Peyer's patch (tissue), 4 donors: Measurements from ENCODE around the gene MCCC1. TPM values are rescaled to one million over a fixed set of nuclear protein-coding genes. Genes with fewer than 3 reads are reported as not detected.
"Not testable (repeated sequence)": the region's sequence is repeated elsewhere in the genome, so short reads cannot be mapped to it uniquely, and the experiment has no call there.

Source experiments
- DNase-seq, 3 donors: peaks; one replicate each; pipeline ENCODE4 v3.0.0-alpha.2; 2017 to 2019
- H3K27ac ChIP-seq, 4 donors: fragments of 200-600 bp; sonication (generic); one replicate each; pipeline ENCODE4 v1.5.1; 2016 to 2019
- H3K27me3 ChIP-seq, 2 donors: fragments of 200-600 bp; sonication (generic); one replicate each; pipeline ENCODE4 v1.5.1; 2019
- H3K36me3 ChIP-seq, 3 donors: fragments of 200-600 bp; sonication (generic); one replicate each; pipeline ENCODE4 v1.5.1; 2016 to 2019
- H3K4me1 ChIP-seq, 4 donors: fragments of 200-600 bp; sonication (generic); one replicate each; pipeline ENCODE4 v1.5.1; 2016 to 2019
- H3K4me3 ChIP-seq, 4 donors: fragments of 200-600 bp; sonication (generic); 1 replicate in 3 of 4; 2 replicates in 1 of 4; pipeline ENCODE4 v1.5.1; 2016 to 2019; ENCODE audit warnings: mild to moderate bottlenecking in 1 of 4
- H3K9me3 ChIP-seq, 4 donors: fragments of 200-600 bp; sonication (generic); one replicate each; pipeline ENCODE4 v1.5.1; 2016 to 2019; ENCODE audit warnings: mild to moderate bottlenecking in 1 of 4
- CTCF ChIP-seq, 6 experiments: fragments of 450-650 bp in 4 of 6; fragments of 200-600 bp in 2 of 6; sonication (generic) in 1 of 6; IDR thresholded peaks; one replicate each; pipeline ENCODE4 v1.5.1; 2017 to 2019; ENCODE audit warnings: antibody characterized with exemption in 6 of 6, mild to moderate bottlenecking in 3 of 6, moderate library complexity in 1 of 6
- POLR2A ChIP-seq, 2 donors: fragments of 450-650 bp; IDR thresholded peaks; one replicate each; pipeline ENCODE4 v1.5.1; 2017; ENCODE audit warnings: antibody characterized with exemption in 2 of 2, mild to moderate bottlenecking in 2 of 2, moderate library complexity in 2 of 2
- total RNA-seq, 4 donors: library from RNA; depleted of rRNA; stranded (reverse); fragments of >200 nt; gene quantifications; one replicate each; pipeline ENCODE4 v1.1.0, GENCODE V29; 2016

The MCCC1 gene
- total RNA-seq, 4 donors from 2014 or later = 20.3 to 57.8 (median 21.9) TPM

- no peaks in the 10 kb centered on the region for H3K9me3 ChIP-seq
- no peak for DNase-seq
- TF ChIP-seq POLR2A (IDR thresholded peaks at IDR 0.05) (no peak), CTCF (IDR thresholded peaks at IDR 0.05) (peak; percentile 62 to 92 (median 88))
- no peak overlapping the region for H3K4me3 ChIP-seq
- H3K27me3 ChIP-seq = no peaks in the 10 kb centered on the region
- H3K4me1 ChIP-seq = no peaks in the 10 kb centered on the region
- no peaks in the 10 kb centered on the region for H3K36me3 ChIP-seq
- no peak overlapping the region for H3K27ac ChIP-seq
These were observed 23.1 kb upstream of the MCCC1 start for GRCh38 chr3:183122257-183122932.

DNA sequence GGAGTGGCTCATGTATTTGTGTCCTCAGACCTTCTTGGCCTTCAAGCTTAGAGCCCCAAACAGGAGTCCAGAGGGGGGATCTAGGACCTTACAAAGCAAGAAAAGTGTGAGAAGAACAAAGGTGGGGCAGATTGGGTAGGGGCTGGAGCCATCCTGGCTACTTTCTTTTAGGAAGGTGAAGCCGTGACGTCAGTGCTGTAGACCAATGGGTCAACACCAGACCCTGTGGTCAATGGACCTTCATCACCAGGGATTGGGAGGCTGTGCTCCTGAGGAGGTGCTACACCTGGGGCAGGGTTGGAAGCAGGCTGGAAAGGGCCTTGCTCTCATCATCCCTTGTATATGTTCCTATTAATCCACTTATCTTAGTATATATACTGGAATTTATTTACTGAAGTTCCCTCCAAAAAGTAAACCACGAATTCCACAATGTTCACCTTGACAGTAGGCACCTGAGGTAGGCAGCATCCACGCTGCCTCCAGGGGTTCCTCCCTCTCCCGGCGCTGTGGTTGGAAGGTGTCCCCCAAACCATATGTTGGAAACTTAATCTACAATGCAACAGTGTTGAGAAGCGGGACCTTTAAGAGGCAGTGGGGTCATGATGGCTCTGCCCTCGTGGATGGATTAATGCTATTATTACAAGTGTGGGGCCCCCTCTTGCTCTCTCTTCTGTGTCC, 21.4 kb upstream of the MCCC1 start:
- TF ChIP-seq CTCF (IDR thresholded peaks at IDR 0.05) (no peak), POLR2A (IDR thresholded peaks at IDR 0.05) (no peak)
- Histone ChIP-seq H3K36me3 (no peaks in the 10 kb centered on the region), H3K4me1 (peaks cover 0 to 4% (median 2%) of the 10 kb centered on the region in 4 donors), H3K9me3 (no peaks in the 10 kb centered on the region), H3K4me3 (no peak overlapping the region), H3K27ac (no peak overlapping the region), H3K27me3 (no peaks in the 10 kb centered on the region)
- no peak for DNase-seq

GRCh38 chr3:183117056-183117455, 17.8 kb upstream of the MCCC1 start:
- Histone ChIP-seq H3K36me3 (no peaks in the 10 kb centered on the region), H3K9me3 (no peaks in the 10 kb centered on the region), H3K4me1 (peaks cover 0 to 4% (median 2%) of the 10 kb centered on the region in 4 donors), H3K27ac (no peak overlapping the region), H3K4me3 (no peak overlapping the region), H3K27me3 (no peaks in the 10 kb centered on the region)
- TF ChIP-seq CTCF (IDR thresholded peaks at IDR 0.05) (no peak), POLR2A (IDR thresholded peaks at IDR 0.05) (no peak)
- DNase-seq = no peak

GRCh38 chr3:183116025-183116614, 16.8 kb upstream of the MCCC1 start:
- Histone ChIP-seq H3K4me1 (peaks cover 0 to 4% (median 2%) of the 10 kb centered on the region in 4 donors), H3K36me3 (no peaks in the 10 kb centered on the region), H3K4me3 (peak overlapping the region in 3 of 4 donors; percentile 24 to 42 (median 28)), H3K27ac (no peak overlapping the region), H3K9me3 (no peaks in the 10 kb centered on the region), H3K27me3 (no peaks in the 10 kb centered on the region)
- no peak for TF ChIP-seq POLR2A (IDR thresholded peaks at IDR 0.05)
- no peak for TF ChIP-seq CTCF (IDR thresholded peaks at IDR 0.05)
- DNase-seq = peak; percentile 69 to 89 (median 79)

DNA sequence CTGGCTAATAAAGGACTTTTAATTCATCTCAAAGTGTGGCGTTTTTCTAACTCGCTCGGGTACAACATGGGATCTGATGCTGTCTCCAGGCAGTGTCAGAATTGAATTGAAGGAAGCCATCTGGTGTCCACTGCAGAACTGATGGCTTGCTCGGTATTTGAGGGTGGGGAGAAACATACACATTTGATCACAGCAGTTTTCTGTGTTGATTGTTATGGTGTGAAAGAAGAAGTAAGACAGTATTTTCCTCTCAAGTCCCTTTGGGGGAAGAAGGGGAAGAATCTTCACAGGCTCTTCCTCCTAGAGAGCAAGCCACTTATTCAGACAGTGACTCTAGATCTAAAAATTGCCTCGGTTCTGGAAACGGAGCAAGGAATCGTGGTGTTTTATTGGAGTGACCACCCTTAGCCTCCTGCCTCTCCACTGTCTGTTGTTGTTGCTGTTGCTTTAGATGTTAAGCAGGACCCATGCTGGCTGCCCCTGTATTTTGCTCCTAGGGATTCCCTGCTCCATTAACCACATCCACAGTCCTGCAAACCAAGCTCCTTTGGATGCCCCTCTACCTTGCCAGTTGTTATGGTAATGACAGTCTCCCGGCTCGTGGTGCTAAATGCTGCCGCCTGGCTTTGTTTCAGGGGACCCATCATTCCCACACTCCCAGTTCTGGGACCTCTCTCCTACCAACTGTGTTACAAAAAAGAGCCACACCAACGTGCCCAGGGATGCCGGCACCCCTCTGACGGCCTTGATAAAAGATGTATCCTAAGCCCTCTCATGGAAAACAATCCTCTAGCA, 15.3 kb upstream of the MCCC1 start:
- Histone ChIP-seq H3K27ac (no peak overlapping the region), H3K4me3 (no peak overlapping the region), H3K9me3 (no peaks in the 10 kb centered on the region), H3K36me3 (no peaks in the 10 kb centered on the region), H3K4me1 (peaks cover 0 to 4% (median 2%) of the 10 kb centered on the region in 4 donors), H3K27me3 (no peaks in the 10 kb centered on the region)
- no peak for DNase-seq
- TF ChIP-seq CTCF (IDR thresholded peaks at IDR 0.05) (no peak), POLR2A (IDR thresholded peaks at IDR 0.05) (no peak)

DNA sequence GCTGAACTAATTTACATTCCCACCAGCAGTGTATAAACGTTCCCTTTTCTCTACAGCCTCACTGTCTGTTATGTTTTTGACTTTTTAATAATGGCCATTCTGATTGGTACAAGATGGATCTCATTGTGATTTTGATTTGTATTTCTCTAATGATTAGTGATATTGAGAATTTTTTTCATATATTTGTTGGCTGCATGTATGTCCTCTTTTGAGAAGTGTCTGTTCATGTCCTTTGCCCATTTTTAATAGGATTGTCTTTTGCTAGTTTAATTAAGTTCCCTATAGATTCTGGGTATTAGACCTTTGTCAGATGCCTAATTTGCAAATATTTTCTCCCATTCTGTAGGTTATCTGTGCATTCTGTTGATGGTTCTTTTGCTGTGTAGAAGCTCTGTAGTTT, 10.6 kb upstream of the MCCC1 start:
- H3K27ac ChIP-seq, H3K36me3 ChIP-seq, H3K4me3 ChIP-seq, DNase-seq, H3K4me1 ChIP-seq, H3K9me3 ChIP-seq, H3K27me3 ChIP-seq: not testable (repeated sequence)
